GM08714 (cell line): Measurements from ENCODE around the gene WWP2.
"Not testable (repeated sequence)": the region's sequence is repeated elsewhere in the genome, so short reads cannot be mapped to it uniquely, and the experiment has no call there.

Experiments
- H3K4me3 ChIP-seq: fragments of 200-500 bp; sonication (Bioruptor generic); 2 replicates; pipeline ENCODE4 v1.5.1; 2014; ENCODE audit warnings: mild to moderate bottlenecking, low read length, inconsistent platforms
- ZNF274 ChIP-seq: IDR thresholded peaks from 2 replicates; pipeline ENCODE4 v1.6.1; 2012; ENCODE audit warnings: mild to moderate bottlenecking, low read depth, low read length

Gene WWP2

DNA sequence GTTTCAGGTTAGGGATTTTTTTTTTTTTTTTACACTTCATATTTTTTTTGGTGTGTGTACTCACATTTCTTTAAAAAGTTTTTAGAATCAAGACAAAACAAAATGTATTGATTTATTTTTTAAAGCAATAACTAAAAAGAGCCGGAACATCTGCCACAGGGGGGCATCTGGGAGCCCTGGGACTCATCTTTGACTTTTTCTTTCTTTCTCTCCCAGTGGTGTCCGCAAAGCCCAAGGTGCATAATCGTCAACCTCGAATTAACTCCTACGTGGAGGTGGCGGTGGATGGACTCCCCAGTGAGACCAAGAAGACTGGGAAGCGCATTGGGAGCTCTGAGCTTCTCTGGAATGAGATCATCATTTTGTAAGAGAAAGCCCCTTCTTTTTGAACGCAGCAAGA is 36.3 kb downstream of the WWP2 start:
- no peak overlapping the region for H3K4me3 ChIP-seq
- TF ChIP-seq ZNF274 = no peak

DNA sequence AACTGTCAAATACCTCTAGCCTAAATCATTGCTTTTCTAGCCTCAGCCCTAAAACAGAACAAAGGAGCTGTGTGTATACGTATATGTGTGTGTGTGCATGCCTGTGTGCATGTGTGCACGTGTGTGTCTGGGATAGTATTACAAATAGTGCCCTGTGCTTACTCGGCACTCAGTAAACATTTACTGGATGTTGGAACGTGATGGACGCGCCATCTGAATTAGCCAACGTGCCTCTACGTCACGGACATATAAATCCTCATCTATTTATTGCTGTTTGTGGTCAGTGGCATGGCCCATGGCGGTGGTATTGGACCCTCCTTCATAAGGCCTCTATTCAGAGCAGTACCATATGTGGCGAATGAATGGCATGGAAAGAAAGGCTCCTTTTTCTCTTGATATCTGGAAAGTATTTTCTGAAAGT is 37.5 kb downstream of the WWP2 start:
- H3K4me3 ChIP-seq = no peak overlapping the region
- TF ChIP-seq ZNF274 = no peak

DNA sequence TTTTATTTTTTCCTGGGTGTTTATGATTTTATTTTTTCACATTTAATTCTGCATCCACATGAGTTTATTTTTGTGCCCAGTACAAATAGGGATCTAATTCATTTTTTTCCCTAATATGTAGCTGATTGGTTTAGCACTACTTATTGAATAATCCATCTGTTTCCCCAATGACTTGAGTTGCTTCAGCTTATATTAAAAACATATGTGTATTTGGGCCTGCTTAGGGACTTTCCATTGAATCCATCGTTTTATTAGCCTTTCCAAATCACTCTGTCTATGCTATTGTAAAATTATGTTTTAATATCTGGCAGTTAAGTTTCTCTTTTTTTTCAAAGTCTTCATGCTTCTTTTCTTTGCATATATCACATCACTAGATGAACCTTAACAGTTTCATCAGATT is 42.2 kb downstream of the WWP2 start:
- H3K4me3 ChIP-seq = no peak overlapping the region
- TF ChIP-seq ZNF274 = no peak

DNA sequence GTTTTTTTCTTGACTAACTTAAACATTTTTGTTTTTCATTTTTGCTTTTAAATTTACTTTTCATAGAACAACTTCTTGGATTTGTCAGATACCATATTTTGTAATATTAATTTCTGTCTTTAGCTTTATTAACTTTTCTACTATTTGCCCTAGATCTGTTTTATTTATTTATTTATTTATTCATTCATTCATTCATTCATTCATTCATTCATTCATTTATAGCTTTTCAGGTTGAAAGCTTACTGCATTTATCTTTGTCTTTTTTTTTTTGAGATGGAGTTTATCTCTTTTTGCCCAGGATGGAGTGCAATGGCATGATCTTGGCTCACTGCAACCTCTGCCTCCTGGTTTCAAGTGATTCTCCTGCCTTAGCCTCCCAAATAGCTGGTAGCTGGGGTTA is 44.6 kb downstream of the WWP2 start:
- not testable (repeated sequence) for H3K4me3 ChIP-seq

DNA sequence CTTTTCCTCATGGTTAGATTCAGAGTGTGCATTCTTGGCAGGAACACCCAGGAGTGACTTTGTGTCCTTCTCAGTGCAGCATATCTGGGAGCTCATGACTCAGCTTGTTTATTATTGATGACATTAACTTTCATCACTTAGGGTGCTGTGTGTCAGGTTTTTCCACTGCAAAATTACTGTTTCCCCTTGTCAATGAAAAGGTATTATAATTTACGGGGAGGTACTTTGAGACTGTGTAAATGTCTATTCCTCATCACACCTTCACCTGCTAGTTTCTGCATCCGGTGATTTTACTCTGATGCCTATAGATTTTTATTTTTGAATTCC is 50.5 kb downstream of the WWP2 start:
- TF ChIP-seq ZNF274 = no peak
- H3K4me3 ChIP-seq = no peak overlapping the region

DNA sequence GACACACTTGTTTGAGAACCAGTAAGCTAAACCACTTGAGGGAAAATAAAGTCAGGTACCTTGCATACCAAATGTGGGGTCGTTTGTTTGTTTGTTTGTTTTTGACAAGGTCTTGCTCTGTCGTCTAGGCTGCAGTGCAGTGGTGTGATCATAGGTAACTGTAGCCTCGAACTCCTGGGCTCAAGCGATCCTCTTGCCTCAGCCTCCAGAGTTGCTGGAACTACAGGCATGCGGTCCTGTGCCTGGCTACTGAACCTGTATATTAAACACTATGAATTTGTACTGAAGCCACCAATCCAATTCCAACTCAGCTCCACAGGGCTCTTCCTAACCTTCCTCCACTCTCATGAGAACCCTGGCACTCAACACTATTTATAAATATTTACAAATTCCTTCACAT is 51.9 kb downstream of the WWP2 start:
- no peak for TF ChIP-seq ZNF274
- H3K4me3 ChIP-seq = no peak overlapping the region

DNA sequence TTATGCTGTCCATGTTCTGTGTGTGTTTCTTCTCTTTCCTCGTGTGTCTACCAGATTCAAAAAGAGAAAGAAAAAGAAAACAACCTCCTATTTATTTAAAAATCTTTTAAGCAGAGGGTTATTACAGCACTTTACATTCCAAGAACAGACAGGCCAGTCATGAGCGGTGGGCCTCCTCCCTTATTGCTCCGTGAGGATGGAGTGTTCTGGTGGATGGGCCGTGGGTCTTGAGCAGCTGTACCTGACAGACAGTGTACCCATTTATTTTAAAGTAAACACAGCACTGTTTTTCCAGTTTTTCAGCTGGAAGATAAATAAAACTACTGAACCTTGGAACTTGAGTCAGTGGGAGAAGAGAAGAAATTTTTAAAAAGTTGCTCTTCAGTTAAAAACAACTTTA is 52.4 kb downstream of the WWP2 start:
- no peak for TF ChIP-seq ZNF274
- no peak overlapping the region for H3K4me3 ChIP-seq

DNA sequence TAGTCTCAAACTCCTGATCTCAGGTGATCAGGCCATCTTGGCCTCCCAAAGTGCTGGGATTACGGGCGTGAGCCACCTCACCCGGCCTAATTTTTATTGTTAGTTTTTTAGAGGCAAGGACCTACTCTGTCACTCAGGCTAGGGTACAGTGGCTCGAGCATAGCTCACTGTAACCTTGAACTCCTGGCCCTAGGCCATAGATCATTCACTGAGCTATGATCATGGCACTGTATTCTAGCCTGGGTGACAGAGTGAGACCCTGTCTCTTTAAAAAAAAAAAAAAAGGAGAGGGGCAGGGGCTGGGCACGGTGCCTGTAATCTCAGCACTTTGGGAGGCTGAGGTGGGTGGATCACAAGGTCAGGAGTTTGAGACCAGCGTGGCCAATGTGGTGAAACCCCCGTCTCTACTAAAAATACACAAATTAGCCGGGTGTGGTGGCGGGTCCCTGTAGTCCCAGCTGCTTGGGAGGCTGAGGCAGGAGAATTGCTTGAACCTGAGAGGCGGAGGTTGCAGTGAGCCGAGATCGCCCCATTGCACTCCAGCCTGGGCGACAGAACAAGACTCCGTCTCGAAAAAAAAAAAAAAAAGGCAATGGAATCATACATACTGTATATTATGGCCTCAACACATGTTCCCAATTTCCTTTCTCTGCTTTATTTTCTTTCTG is 53.2 kb downstream of the WWP2 start:
- not testable (repeated sequence) for H3K4me3 ChIP-seq

DNA sequence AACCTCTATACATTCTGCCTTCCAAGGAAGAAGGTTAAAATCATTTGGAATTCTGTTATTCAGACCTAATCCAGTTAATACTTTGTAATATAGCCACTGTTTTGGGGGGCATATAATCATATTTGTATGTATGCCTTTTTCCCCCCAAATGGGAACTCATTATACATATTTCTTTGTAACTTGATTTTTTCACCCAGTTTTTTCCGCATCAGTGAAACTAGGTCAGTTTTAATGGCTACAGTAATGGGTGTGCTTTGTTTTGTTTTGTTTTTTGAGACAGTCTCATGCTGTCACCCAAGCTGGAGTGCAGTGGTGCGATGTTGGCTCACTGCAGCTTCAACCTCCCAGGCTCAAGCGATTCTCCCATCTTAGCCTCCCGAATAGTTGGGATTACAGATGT is 54.9 kb downstream of the WWP2 start:
- no peak overlapping the region for H3K4me3 ChIP-seq
- no peak for TF ChIP-seq ZNF274

DNA sequence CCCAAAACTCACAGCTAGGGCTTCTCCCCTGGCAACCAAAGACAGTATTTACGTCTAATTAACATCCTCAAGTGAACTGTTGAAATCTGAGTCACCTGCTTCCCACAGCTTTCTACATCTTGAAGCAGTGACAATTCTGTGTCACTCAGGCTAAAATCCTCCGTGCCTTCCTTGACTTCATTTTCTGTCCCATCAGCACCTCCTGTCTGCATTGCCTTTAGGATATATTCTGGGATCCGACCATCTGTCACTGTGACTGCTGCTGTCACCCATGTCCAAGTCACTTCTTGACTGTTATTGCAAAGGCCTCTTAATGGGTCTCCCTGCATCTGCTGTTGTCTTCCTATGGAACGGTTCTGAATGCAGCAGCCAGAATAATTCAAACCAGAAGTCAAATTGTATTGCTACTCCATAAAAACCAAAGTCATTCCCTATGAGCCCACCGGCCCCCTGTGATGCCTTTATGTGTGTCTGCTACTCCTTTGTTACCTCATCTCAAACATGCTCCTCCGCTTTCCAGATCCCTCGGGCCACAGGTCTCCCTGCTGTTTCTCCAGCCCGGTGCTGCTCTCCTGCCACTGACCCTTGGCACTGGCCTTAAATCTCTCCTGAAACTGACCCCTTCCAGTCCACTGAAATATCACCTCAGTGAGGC is 56.9 kb downstream of the WWP2 start:
- no peak overlapping the region for H3K4me3 ChIP-seq
- no peak for TF ChIP-seq ZNF274

DNA sequence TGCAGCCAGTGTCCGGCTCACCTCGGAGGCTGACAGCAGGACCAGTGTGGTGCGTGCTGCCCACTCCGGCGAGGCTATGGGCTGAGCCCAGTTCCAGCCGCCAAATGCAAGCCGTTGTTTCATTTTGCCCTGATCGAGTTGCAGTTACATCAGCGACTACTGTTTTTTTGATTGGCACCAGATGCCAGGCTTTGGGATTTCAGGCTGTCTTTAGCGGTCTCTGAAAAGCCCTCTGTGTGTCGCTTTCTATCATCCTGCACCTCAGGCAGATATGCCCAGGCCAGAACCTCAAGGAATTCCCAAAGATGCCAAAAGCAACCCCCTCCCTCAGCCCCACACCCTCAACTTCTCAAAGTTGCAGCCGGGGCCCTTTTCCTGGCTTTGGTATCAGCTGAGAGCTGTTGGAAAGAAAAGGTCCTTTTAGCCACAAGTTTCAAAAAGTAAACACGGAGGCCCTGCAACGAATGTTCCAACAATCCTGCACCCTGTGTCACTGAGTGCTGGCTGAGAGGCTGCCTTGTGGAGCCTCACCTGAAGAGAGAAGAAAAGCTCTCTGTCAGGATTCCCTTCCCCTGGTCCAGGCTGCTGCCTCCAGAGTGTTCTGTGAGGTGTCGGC is 58.9 kb downstream of the WWP2 start:
- H3K4me3 ChIP-seq = no peak overlapping the region
- no peak for TF ChIP-seq ZNF274

DNA sequence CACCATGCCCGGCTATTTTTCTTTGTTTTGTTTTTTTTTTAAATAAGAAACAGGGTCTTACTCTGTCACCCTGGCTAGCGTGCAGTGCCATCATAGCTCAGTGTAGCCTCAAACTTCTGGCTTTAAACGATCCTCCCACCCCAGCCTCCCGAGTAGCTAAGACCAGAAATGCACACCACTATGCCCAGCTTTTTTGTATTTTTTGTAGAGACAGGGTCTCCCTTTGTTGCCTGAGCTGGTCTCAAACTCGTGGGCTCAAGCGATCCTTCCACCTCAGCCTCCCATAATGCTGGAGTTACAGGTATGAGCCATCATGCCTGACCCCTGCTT is 59.7 kb downstream of the WWP2 start:
- TF ChIP-seq ZNF274 = no peak
- no peak overlapping the region for H3K4me3 ChIP-seq

DNA sequence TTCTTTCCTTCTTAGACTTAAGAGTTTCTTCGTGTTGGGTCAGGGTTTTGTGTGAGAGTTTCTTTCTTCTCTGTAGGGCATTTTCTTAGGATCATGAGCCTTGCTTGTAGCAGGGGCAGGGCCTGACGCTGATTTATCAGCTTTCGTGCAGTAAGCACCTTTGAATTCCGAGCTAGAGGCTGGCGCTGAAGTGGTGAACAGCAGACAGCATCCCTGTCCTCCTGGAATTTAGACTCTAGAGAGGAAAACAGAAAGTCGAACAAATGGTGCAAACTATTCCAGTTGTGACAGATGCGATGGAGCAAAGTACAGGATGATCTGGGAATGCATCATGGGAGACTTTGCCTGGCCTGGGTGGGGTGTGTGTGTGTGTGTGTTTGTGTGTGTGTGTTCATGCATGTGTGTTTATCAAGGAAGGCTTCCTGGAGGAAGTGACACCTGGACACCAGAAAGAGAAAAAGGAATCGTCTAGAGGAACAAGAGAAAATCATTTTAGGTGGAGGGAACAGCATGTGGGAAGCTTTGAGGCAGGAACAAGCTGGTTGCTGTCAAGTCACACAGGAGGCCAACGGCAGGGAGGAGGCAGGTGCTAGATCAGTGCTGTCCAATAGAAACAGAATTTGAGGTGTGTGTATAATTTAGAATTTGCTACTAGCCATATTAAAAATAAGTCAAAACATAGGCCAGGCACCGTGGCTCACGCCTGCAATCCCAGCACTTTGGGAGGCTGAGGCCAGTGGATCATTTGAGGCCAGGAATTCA is 60.2 kb downstream of the WWP2 start:
- H3K4me3 ChIP-seq = no peak overlapping the region
- TF ChIP-seq ZNF274 = no peak

DNA sequence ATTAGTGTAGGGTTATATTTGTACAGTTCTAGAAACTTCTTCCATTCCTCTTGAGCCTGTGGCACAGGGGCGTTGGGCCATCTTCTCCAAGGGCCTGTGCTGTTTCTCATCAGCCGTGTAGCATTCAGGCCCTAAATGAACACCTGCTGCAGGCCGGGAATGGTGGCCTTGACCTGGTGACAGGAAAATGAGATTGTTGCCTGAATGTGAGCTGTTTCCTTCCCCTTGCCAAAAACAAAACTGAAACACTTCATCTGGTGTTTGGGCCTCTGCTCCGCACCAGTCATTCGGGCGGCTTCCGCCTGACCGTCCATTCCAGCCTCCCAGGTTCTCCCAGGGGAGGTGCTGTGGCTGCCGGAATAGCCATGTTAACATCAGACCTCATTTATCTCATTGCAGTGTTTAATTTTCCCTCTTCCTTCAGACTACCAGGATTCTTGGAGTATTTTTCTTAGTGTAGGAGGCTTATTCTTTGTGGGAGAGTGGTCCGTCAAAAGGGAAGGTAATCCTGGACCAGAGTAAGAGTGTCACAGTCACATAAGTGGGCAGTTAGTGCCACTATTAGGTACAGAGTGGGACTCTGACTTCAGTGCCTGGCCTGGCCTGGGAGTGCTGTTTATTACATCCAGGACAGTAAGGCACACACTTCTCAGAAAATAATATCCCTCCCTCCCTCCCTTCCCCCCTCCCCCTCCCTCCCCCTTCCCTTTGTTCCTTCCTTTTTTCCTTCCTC is 61.9 kb downstream of the WWP2 start:
- peak overlapping the region; percentile 27; the same call in 1 of the 2 replicates for H3K4me3 ChIP-seq
- no peak for TF ChIP-seq ZNF274

DNA sequence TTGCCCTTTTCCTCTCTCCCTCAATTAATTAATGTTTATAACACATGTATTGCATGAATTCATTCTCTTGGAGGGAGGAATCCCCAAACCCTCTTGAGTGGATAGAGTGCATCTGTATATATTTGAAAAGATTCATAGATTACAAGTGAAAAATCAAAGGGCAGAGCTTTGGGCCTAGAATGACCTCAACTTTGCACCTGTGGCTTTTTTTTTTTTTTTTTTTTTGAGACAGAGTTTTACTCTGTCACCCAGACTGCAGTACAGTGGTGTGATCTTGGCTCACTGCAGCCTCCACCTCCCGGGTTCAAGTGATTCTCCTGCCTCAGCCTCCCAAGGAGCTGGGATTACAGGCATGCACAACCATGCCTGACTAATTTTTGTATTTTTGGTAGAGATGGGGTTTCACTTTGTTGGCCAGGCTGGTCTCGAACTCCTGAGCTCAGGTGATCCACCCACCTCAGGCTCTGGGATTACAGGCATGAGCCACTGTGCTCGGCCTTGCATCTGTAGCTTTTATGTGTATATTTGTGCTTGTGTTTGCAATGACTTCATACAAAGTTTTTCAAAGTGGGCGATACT is 62.5 kb downstream of the WWP2 start:
- not testable (repeated sequence) for H3K4me3 ChIP-seq
